GM10248 (cell line): ENCODE results near the gene ABCA3.

Source experiments
- CTCF ChIA-PET: fragments of 300-600 bp; sonication (Branson Sonifier 250); formaldehyde crosslinking; extraction: SDS; loops from one replicate; lab custom pipeline; 2021; ENCODE audit warnings: antibody characterized with exemption; lab: Yijun Ruan, JAX
- POLR2A ChIA-PET: fragments of 350-650 bp; sonication (Branson Sonifier 250); formaldehyde crosslinking; extraction: SDS; loops from one replicate; lab custom pipeline; 2020; ENCODE audit warnings: antibody characterized with exemption; lab: Yijun Ruan, JAX
- DNase-seq: peaks from one replicate; pipeline ENCODE4 v3.0.0; 2012; ENCODE audit errors: extremely low spot score
- TF ChIP-seq, protein P1 (sequence below): IDR thresholded peaks from 2 replicates; pipeline ENCODE4 v1.5.1; 2012; ENCODE audit warnings: mild to moderate bottlenecking, low read depth; ENCODE audit errors: extremely low read depth, missing control alignments, control extremely low read depth

ABCA3 gene

DNA sequence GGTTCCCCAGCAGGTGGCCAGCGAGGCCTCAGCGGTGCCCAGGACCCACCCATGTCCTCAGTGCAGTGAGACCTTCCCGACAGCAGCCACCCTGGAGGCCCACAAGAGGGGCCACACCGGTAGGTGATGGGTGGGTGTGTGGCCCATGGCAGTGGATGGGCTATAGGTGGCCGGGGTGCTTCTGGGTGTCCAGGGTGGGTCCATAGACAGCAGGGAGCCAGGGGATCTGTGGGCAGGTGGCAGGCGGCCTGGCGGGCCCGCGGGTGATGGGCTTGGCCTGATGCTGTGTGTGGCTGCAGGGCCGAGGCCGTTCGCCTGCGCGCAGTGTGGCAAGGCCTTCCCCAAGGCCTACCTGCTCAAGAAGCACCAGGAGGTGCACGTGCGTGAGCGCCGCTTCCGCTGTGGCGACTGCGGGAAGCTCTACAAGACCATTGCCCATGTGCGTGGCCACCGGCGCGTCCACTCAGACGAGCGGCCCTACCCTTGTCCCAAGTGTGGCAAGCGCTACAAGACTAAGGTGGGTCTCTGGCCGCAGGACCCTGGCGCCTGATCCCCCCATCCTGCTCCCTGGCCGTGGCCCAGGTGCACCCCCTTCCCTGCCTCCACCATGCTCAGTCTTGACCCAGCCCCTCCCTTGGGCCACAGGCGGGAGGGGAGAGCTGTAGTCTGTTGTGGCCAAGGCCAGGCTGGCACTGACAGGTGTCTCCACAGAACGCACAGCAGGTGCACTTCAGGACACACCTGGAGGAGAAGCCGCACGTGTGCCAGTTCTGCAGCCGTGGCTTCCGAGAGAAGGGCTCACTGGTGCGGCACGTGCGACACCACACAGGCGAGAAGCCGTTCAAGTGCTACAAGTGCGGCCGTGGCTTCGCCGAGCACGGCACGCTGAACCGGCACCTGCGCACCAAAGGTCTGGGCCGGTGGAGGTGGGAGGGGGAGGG is 106.4 kb downstream of the ABCA3 start:
- TF ChIP-seq, protein P1, sequence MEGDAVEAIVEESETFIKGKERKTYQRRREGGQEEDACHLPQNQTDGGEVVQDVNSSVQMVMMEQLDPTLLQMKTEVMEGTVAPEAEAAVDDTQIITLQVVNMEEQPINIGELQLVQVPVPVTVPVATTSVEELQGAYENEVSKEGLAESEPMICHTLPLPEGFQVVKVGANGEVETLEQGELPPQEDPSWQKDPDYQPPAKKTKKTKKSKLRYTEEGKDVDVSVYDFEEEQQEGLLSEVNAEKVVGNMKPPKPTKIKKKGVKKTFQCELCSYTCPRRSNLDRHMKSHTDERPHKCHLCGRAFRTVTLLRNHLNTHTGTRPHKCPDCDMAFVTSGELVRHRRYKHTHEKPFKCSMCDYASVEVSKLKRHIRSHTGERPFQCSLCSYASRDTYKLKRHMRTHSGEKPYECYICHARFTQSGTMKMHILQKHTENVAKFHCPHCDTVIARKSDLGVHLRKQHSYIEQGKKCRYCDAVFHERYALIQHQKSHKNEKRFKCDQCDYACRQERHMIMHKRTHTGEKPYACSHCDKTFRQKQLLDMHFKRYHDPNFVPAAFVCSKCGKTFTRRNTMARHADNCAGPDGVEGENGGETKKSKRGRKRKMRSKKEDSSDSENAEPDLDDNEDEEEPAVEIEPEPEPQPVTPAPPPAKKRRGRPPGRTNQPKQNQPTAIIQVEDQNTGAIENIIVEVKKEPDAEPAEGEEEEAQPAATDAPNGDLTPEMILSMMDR = no peak
- no peak for DNase-seq
- ChIA-PET POLR2A (interaction anchor here (0.6 kb wide), 1 partner anchor 31 kb away, joined by 4 read pairs; no protein-coding TSS in a partner anchor), CTCF (interaction anchor here (2.0 kb wide), 1 partner anchor 17 kb away, joined by 7 read pairs; the partner anchor contains the start of gene ECI1)

DNA sequence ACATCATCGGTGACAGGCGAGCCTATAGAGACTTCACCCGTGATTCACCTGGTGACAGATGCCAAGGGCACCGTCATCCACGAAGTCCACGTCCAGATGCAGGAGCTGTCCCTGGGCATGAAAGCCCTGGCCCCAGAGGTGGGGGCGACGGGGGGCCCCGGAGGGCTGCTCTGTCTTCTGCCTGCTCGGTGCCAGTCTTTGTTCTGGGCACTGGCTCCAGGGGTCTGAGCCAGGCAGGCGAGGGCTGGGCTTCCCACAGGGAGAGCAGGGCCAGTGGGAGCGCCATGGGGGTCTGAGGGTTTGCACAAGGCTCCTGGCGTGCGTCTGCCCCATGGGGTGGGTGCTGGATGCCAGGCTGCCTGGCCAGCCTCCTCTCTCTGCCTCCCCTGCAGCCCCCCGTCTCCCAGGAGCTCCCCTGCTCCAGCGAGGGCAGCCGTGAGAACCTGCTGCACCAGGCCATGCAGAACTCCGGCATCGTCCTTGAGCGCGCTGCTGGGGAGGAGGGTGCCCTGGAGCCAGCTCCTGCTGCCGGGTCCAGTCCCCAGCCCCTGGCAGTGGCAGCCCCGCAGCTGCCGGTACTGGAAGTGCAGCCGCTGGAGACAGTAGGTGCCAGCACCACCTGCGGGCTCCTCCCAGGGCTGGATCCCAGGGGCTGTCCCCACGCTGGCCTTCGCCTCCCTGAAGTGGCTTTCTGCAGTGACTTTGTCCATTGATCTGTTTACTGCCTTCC is 107.3 kb downstream of the ABCA3 start:
- POLR2A ChIA-PET = interaction anchor here (0.6 kb wide), 1 partner anchor 32 kb away, joined by 4 read pairs; no protein-coding TSS in a partner anchor
- TF ChIP-seq, protein P1 = no peak
- CTCF ChIA-PET = interaction anchor here (2.0 kb wide), 1 partner anchor 18 kb away, joined by 7 read pairs; the partner anchor contains the start of gene ECI1
- DNase-seq = no peak

DNA sequence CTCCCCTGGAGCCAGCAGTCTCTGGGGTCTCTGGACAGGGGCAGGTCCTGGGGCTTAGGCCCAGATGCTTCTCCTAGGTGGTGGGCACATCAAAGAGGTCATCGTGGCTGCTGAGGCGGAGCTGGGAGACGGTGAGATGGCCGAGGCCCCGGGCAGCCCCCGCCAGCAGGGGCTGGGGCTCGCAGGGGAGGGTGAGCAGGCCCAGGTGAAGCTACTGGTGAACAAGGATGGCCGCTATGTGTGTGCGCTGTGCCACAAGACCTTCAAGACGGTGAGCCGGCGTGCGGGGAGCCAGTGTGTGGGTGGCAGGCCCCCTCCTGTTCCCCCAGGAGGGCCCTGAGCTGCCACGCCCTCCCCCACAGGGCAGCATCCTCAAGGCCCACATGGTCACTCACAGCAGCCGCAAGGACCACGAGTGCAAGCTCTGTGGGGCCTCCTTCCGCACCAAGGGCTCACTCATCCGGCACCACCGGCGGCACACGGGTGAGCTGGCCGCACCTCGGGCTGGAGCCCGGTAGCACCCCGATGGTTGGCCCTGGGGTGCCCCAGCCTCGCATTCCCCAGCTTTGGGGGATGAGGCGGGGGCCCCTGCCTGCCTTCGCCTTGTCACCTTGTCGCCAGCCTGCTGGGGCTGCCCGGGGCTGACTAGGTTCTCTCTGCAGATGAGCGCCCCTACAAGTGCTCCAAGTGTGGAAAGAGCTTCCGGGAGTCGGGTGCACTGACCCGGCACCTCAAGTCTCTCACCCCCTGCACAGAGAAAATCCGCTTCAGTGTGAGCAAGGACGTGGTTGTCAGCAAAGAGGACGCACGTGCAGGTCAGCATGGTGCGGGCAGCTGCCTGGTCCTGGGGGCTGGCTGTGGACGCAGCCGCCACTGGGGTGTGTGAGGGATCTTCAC is 108.2 kb downstream of the ABCA3 start:
- TF ChIP-seq, protein P1 = no peak
- DNase-seq = no peak
- CTCF ChIA-PET = interaction anchor here (0.6 to 0.7 kb wide), 2 partner anchors 19 to 38 kb away, joined by 3 read pairs; partner anchors contain the start of gene ECI1
- POLR2A ChIA-PET = interaction anchor here (0.7 kb wide), 1 partner anchor 226 kb away, joined by 3 read pairs; no protein-coding TSS in a partner anchor

DNA sequence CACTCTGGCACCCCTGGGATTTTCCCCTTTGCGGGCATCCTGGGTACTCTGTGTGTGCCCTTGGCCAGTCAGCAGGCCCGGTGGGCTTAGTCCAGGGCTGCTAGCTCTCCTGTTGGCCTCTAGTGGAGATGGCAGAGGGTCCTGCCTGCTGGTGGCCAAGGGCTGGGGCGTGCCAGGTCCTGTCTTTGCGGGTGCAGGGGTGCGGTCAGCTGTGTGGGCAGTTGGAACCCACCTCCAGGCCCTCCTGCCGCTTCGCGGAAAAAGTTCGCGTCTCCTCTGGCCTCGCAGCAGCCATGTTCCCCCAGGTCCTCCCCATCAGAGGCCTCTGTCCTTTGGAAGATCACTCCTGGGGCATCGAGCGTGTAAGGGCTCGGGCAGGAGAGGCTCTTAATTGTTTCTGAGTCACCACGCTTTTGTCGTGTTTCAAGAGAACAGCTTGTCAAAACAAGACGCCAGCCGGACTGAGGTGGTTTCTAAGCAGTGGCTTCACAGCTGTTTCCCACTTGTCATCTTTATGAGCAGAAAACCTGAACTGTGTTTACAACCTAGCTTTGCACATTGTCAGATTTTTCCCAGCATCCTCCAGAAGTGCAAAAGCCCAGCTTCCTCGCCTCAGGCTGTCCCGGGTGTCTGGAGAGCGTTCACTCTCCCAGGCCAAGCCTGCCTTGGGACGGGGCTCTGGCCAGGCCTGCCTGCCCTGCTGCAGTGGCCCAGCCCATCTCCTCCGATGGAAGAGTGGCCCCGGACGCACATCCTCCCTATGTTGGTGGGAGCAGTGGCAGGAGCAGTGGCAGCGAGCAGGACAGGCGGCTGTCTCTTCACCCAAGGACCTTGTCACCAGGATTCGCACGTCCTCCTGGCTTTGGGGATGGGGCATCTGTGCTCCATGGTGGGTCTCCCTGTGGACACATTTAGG is 109.3 kb downstream of the ABCA3 start:
- DNase-seq = no peak
- TF ChIP-seq, protein P1 = no peak
- ChIA-PET CTCF (no interaction called here), POLR2A (no interaction called here)

DNA sequence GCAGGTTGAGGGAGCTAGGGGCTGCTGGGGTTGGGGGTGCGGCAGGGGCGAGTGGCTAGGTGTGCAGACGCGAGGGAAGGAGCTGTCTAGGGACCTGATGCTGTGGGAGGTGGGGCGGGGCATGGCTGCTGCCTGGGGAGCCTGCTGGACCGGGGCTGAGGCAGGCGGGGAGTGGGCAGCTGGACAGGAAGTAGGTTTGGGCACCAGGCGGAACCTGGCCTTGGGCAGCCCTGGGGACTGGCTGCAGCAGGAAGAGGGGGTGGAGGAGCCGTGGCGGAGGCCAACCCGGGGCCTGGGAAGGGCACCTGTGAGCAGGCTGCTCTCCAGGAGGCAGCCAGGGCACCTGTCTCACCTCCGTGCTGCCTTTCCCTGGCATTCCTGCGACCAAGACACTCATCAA is 110.2 kb downstream of the ABCA3 start:
- TF ChIP-seq, protein P1 = no peak
- DNase-seq = no peak
- CTCF ChIA-PET = no interaction called here
- POLR2A ChIA-PET = no interaction called here
